ENCODE data around the gene EDNRA.

DNA sequence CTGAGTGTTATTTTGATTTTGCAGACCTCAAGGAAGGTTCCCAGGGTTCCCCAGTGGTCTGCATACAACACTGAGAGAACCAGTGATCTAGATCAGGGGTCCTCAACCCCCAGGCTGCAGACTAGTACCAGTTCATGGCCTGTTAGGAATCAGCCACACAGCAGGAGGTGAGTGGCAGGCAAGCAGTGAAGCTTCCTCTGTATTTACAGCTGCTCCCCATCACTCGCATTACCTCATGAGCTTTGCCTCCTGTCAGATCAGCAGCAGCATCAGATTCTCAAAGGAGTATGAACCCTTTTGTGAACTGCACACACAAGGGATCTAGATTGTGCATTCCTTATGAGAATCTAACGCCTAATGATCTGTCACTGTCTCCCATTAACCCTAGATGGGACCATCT, 28.5 kb downstream of the EDNRA start:
- no peak for TF ChIP-seq CTCF (IDR thresholded peaks at IDR 0.05 in 2 of 3, conservative IDR thresholded peaks at IDR 0.05 in 1 of 3; ENCODE audit: insufficient read depth in 2 of 3, low read depth in 1 of 3, low read length in 3 of 3)
- TF ChIP-seq SP2 (IDR thresholded peaks at IDR 0.05; ENCODE audit: extremely low read depth, low read depth, low read length, poor library complexity, severe bottlenecking) = no peak
- TF ChIP-seq JUND (IDR thresholded peaks at IDR 0.05; ENCODE audit: borderline replicate concordance, low read depth, low read length) = no peak
- TF ChIP-seq JUND (tag; IDR thresholded peaks at IDR 0.05; ENCODE audit: borderline replicate concordance, low read depth, low read length) = no peak
- TF ChIP-seq PURB (CRISPR knock-in tag; IDR thresholded peaks at IDR 0.05; ENCODE audit: low read depth) = no peak
- TF ChIP-seq ELF1 (tag; IDR thresholded peaks at IDR 0.05) = no peak
- TF ChIP-seq, protein P1, sequence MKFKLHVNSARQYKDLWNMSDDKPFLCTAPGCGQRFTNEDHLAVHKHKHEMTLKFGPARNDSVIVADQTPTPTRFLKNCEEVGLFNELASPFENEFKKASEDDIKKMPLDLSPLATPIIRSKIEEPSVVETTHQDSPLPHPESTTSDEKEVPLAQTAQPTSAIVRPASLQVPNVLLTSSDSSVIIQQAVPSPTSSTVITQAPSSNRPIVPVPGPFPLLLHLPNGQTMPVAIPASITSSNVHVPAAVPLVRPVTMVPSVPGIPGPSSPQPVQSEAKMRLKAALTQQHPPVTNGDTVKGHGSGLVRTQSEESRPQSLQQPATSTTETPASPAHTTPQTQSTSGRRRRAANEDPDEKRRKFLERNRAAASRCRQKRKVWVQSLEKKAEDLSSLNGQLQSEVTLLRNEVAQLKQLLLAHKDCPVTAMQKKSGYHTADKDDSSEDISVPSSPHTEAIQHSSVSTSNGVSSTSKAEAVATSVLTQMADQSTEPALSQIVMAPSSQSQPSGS (CRISPR knock-in tag; IDR thresholded peaks at IDR 0.05) = no peak
- TF ChIP-seq TAF7 (tag; IDR thresholded peaks at IDR 0.05) = no peak
- no peak for TF ChIP-seq JUNB (CRISPR knock-in tag; conservative IDR thresholded peaks at IDR 0.05)
